ENCODE measurements around the gene FGF18.

DNA sequence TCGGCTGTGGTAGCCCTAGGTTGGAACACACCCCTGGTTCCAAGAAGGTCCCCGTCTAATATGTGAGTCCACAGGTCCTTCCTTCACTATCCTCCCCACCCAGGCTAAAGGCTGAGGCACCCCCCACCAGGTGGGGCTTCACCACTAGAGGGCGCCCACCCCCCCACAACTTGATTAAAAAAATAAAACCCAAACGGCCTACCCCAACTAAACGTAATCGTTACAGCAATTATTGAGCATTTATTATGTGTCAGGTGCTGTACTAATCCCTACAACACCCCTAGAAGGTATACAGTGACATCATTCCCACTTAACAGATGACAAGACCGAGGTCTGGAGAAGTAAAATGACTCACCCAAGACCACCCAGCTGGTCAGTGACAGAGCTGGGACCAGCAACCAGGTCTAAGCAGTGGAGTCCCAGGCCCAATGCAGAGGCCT is 65.0 kb downstream of the FGF18 start:
- TF ChIP-seq EZH2phosphoT487 (IDR thresholded peaks at IDR 0.05; ENCODE audit: insufficient read depth, low read depth) (no peak), EZH2 (IDR thresholded peaks at IDR 0.05; ENCODE audit: insufficient read depth, poor library complexity, severe bottlenecking) (no peak)

Data from GM23248 (cell line).